Stimulated activated CD8-positive, alpha-beta memory T cell treated with anti-CD3 and anti-CD28 coated beads, Interleukin-7, amount 100 ng/mL, for 48 hours (primary cell): ENCODE results near the gene PMP22.

Experiments used
- DNase-seq, 2 donors: peaks; one replicate each; pipeline ENCODE4 v3.0.0-alpha.2; 2020; ENCODE audit warnings: low read depth in 1 of 2; ENCODE audit errors: extremely low read depth in 1 of 2

Gene PMP22

DNA sequence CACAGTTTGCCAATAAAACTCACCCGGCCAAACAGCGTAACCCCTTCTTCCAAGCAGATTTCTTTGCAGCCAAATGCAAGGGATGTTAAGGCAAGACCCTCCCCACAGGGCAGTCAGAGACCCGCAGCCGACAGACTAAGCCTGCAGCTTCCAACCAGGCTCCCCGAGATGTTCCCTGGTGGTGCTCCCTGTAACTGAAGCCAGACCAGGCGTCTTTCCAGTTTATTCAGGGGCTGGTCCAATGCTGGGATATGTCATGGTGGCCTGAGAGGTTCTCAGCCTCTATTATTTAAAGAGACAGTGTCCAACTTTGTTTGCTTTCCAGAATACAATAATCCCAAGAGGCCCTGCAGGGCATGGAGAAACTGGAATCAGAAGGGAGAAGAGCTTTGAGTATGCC is at the start of gene PMP22:
TSS of gene PMP22 (minus strand) at position 196 of the 400 bp plus-strand sequence. CDS start 4,599 bp downstream, outside the sequence.
- DNase-seq, result no peak

DNA sequence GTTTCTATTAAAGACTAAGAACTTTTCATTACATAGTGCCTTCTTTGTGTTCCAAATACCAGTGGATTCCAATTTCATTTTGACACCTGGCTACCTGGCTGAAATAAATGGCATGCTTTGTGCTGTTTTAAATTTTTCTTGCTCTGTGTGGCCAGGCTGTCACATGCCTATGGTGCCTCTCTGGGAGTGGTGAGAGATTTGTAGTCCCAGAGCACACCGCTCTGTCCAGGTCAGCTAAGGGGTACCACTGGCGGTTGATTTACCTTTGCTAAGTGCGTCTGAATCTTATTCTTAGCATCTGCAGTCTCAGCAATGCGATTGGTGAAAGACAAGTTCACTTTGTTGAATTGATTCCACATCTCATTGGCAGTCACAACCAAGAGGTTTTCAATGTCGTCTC is 46.9 kb upstream of the PMP22 start:
- no peak for DNase-seq

DNA sequence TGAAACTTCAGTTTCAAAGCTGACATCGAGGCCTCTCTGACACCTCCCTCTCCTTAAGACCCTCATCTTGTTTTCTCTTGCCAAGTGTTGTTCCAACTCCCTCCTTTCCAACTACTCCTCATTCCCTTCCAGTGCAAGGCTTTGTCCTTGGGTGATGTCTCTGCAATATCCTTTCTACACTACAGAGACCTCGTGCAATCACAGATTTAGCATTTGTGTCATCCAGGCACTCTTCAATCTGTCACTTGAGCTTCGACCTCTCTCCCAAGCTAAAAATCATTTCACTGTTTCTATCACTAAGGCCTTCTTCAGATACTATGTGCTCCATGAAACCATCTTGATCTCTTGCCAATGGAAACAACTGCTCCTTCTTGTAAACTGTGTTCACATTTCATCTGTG is 44.7 kb upstream of the PMP22 start:
- no peak for DNase-seq

- no peak for DNase-seq
Observed at GRCh38 chr17:15309236-15309635, 44.1 kb upstream of the PMP22 start.

DNA sequence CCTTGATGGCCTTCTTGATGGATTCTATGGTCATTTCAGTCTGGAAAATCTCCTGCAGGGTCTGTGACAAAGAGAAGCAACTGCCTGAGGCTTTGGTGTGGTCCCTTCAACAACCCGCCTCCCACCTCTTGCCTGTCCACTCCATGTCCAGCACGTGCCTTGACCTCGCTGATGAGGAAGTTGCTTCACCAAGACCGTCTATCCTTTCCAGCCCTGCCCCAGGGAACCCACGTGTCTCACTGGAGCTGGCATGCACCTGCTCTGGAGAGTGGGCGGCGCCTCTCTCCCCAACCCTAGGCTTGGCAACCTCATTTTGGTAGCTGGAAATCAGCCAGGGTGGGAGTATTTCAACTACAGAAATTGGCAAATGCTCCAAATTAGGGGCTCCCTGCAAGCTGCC is 43.6 kb upstream of the PMP22 start:
- no peak for DNase-seq

DNA sequence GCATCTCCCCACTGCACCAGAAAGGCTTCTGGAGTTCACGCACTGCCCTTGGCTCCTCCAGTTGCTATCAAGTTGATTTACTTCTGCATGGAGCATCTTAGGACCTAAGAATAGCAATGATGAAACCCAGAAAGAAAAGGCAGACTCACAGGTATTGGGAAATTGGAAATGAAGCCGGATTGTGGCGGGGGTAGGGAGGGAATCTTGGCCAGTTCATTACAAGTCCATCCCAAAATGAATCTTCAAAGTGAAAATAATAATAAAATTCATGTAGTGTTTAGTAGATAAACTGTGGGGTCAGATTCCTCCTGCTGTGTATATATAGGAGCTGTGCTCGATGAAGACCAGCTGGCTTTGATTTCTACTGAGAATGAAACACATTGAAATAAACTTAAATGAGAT is 42.6 kb upstream of the PMP22 start:
- DNase-seq, result no peak

- DNase-seq, result no peak
Observed at GRCh38 chr17:15303851-15304250, 38.7 kb upstream of the PMP22 start.

- no peak for DNase-seq
Observed at GRCh38 chr17:15303268-15303667, 38.1 kb upstream of the PMP22 start.

GRCh38 chr17:15301845-15302244 is 36.7 kb upstream of the PMP22 start:
- no peak for DNase-seq

- no peak for DNase-seq
Observed at GRCh38 chr17:15298176-15298575, 33.0 kb upstream of the PMP22 start.

- DNase-seq, result no peak
Observed at GRCh38 chr17:15293558-15293957, 28.4 kb upstream of the PMP22 start.

GRCh38 chr17:15291674-15292361 is 26.7 kb upstream of the PMP22 start:
- DNase-seq, result no peak

- DNase-seq, result no peak
Observed at GRCh38 chr17:15290605-15291004, 25.5 kb upstream of the PMP22 start.

DNA sequence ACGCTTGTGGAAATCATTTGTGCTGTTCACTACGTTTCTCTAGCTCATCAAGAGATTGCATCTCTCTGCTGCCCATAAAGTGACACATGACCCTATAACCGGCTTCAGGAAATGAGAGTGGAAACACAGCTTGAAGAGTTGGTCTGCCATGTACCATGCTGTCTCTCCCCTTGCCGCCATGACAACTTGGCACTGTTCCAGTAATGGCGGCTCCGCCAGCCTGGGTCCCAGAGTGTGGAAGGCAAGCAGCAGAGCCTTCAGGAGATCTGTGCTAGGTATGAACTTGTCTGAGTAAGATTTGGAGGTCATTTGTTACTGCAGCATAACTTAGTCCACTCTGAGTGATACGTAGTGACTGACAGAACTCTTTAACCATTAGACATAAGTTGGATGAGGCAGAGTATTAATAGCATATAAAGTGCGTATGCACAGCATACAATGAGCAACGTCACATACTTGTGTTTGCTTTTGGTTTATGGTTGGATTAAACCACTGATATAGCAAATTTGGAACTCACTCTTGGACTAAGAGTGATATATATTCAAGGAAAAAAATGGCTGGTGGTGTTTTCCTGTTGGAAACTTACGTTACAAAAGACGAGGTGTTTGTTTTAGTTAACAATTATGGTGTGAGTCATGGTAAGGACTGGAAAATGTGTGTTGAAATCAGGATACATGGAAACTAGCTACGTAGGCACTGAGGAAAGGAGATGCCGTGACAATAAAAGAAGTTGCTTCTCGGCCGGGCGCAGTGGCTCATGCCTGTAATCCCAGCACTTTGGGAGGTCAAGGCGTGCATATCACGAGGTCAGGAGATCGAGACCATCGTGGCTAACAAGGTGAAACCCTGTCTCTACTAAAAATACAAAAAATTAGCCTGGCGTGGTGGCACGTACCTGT is 24.4 kb upstream of the PMP22 start:
- no peak for DNase-seq

DNA sequence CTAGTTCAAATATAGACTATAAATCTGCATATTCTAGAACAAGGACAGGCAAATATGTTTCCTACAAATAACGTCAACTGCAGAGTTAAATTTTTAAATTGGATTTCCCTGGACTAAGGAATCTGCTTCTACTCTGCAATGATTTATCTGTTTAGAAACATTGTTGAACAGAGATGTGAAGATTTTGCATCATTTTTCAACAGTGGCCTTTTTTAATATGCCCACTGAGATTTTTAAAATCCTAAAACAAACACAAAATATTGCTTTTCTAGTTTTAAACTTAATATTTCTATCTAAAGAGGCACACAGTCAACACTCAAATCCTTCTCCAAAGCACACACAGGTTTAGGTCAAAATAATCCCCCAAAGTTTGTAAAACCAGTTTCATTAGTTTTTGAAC is 23.7 kb upstream of the PMP22 start:
- no peak for DNase-seq

- DNase-seq, result no peak
Observed at GRCh38 chr17:15287538-15288267, 22.6 kb upstream of the PMP22 start.

DNA sequence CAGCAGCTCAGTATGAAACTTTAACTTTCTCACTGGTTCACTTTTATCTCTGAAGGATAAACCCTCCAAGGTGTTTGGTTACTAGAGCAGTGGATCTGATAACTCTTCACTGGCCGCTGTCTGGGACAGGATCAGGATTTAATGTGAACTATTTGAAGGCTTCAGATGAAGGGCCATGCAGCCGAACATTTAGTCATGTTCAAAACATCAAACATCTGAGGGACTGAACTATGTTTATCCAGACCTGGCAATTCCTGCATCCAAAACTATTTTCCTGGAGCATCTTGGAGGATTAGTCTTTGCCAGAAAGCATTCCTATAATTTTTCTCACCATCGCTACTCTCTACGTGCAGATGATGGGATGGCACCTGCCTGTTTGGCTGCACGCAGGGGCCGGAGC is 20.3 kb upstream of the PMP22 start:
- no peak for DNase-seq

DNA sequence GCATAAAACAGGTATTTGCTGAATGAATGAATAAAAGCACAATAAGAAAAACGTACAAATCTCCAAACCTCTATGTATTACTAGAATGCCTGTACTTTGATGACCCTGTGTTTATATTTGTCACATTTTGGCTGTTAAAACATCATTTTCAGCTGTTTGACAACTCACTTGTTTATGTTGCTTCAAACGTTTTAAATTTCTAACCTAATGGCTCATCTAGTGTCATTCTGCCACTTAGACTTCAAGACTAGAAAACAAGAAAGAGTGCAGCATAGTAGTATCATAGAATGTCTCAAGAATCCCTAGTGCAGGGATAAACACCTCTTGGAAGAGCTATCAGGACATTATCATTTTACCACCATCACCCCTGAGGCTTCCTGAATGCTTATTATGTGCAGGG is 19.4 kb upstream of the PMP22 start:
- DNase-seq, result no peak

DNA sequence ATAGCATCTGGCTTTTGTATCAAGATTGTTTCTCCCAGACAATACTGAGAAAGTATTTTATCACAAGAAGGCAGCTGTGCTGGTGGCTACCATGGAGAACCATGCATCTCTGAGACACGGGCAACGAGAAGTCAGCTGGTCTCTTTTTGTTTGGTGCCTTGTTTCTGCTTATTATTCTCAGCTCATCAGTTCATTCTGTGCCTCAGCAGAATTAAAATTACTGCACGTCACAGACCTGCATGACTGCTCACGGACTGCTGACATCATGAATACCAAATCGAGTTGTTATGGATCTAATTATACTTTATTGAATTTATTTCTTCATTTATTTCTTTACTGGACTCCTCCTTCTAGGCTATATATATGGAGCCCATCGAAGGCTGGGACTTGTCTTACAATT is 19.0 kb upstream of the PMP22 start:
- no peak for DNase-seq

DNA sequence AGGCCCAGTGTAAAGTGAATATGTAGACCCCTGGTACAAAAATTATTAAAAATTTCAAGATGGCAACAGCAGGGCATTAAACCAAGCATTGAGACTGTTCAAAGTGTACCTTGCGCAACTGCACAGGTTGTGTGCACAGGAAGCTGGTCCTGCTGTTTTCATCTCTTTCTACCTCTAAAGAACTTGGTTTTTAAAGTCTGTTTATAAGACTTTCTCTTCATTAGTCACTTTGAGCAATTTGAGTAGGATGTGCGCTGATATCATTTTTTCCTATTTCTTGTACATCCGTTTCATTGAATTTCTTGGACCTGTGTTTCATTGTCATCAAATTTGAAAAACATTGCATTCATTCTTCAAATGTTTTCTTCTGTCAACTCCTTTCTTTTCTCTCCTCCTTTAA is 16.8 kb upstream of the PMP22 start:
- no peak for DNase-seq

- DNase-seq, result no peak
Observed at GRCh38 chr17:15278924-15279477, 13.9 kb upstream of the PMP22 start.
